ENCODE results near the gene ALK.

DNA sequence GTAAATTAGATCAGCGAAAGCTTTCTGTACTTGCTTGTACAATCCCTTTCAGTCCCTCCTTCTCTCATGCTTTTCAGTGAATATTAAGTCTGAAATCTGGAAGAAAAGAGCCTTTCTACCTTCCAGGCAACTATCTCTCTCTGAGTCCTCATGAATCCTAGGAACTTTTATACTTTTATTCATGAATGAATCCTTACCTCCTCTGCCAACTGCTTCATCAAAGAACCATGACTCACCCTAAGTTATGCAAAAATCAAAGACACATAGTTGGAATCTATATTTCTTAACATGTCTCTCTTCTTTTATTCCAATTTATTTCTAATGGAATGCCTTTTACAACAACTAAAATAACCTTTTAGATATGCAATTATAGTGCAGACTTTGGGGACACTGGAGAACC, 412.0 kb downstream of the ALK start:
- TF ChIP-seq, protein P1, sequence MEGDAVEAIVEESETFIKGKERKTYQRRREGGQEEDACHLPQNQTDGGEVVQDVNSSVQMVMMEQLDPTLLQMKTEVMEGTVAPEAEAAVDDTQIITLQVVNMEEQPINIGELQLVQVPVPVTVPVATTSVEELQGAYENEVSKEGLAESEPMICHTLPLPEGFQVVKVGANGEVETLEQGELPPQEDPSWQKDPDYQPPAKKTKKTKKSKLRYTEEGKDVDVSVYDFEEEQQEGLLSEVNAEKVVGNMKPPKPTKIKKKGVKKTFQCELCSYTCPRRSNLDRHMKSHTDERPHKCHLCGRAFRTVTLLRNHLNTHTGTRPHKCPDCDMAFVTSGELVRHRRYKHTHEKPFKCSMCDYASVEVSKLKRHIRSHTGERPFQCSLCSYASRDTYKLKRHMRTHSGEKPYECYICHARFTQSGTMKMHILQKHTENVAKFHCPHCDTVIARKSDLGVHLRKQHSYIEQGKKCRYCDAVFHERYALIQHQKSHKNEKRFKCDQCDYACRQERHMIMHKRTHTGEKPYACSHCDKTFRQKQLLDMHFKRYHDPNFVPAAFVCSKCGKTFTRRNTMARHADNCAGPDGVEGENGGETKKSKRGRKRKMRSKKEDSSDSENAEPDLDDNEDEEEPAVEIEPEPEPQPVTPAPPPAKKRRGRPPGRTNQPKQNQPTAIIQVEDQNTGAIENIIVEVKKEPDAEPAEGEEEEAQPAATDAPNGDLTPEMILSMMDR (IDR thresholded peaks at IDR 0.05; ENCODE audit: borderline replicate concordance, extremely low read depth, low read length, poor library complexity, severe bottlenecking), result no peak
- TF ChIP-seq EZH2 (IDR thresholded peaks at IDR 0.05; ENCODE audit: borderline replicate concordance, low read depth, low read length, severe bottlenecking), result no peak

Measured in DND-41 (cell line).